Measurements from ENCODE around the gene PKNOX2. TPM values are rescaled to one million over a fixed set of nuclear protein-coding genes. Genes with fewer than 3 reads are reported as not detected.

Gene PKNOX2
- total RNA-seq, 1 experiment from 2014 or later: 3.7 TPM

GRCh38 chr11:125173556-125173955 lies 9.0 kb downstream of the PKNOX2 start:
- no peak overlapping the region for H3K4me3 Mint-ChIP-seq
- no peaks in the 10 kb centered on the region for H3K9me3 Mint-ChIP-seq
- ChIA-PET CTCF (interaction anchor here (0.9 kb wide), 1 partner anchor 31 kb away, joined by 3 read pairs; no protein-coding TSS in a partner anchor), POLR2A (interaction anchor here (0.6 kb wide), 1 partner anchor 26 kb away, joined by 3 read pairs; no protein-coding TSS in a partner anchor)
- H3K4me1 Mint-ChIP-seq: peaks cover 54% of the 10 kb centered on the region
- no peak overlapping the region for H3K27ac Mint-ChIP-seq
- H3K27me3 Mint-ChIP-seq (ENCODE audit: low read depth): peaks cover 50% of the 10 kb centered on the region
- no peaks in the 10 kb centered on the region for H3K36me3 Mint-ChIP-seq
- DNase-seq (ENCODE audit: low spot score): no peak
- TF ChIP-seq IRF1 (CRISPR knock-in tag; IDR thresholded peaks at IDR 0.05): no peak
- no peak for TF ChIP-seq ZNF416 (CRISPR knock-in tag; IDR thresholded peaks at IDR 0.05)
- TF ChIP-seq, protein P1, sequence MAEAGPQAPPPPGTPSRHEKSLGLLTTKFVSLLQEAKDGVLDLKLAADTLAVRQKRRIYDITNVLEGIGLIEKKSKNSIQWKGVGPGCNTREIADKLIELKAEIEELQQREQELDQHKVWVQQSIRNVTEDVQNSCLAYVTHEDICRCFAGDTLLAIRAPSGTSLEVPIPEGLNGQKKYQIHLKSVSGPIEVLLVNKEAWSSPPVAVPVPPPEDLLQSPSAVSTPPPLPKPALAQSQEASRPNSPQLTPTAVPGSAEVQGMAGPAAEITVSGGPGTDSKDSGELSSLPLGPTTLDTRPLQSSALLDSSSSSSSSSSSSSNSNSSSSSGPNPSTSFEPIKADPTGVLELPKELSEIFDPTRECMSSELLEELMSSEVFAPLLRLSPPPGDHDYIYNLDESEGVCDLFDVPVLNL (CRISPR knock-in tag; IDR thresholded peaks at IDR 0.05; ENCODE audit: borderline replicate concordance, low read depth): no peak
- TF ChIP-seq EMX1 (CRISPR knock-in tag; IDR thresholded peaks at IDR 0.05): no peak
- no peak for TF ChIP-seq SP1 (CRISPR knock-in tag; conservative IDR thresholded peaks at IDR 0.05)
- no peak for TF ChIP-seq JUN (CRISPR knock-in tag; IDR thresholded peaks at IDR 0.05)
- TF ChIP-seq CREB1 (CRISPR knock-in tag; IDR thresholded peaks at IDR 0.05): no peak
- TF ChIP-seq, protein P2, sequence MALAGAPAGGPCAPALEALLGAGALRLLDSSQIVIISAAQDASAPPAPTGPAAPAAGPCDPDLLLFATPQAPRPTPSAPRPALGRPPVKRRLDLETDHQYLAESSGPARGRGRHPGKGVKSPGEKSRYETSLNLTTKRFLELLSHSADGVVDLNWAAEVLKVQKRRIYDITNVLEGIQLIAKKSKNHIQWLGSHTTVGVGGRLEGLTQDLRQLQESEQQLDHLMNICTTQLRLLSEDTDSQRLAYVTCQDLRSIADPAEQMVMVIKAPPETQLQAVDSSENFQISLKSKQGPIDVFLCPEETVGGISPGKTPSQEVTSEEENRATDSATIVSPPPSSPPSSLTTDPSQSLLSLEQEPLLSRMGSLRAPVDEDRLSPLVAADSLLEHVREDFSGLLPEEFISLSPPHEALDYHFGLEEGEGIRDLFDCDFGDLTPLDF (CRISPR knock-in tag; IDR thresholded peaks at IDR 0.05): no peak
- TF ChIP-seq TP53 (CRISPR knock-in tag; IDR thresholded peaks at IDR 0.05): no peak
- no peak for TF ChIP-seq ZBTB21 (CRISPR knock-in tag; IDR thresholded peaks at IDR 0.05; ENCODE audit: borderline replicate concordance)
- TF ChIP-seq ZNF423 (CRISPR knock-in tag; IDR thresholded peaks at IDR 0.05): no peak
- TF ChIP-seq ZNF121 (CRISPR knock-in tag; IDR thresholded peaks at IDR 0.05): no peak
- no peak for TF ChIP-seq SOX15 (CRISPR knock-in tag; IDR thresholded peaks at IDR 0.05)
- no peak for TF ChIP-seq MAX (CRISPR knock-in tag; IDR thresholded peaks at IDR 0.05)
- TF ChIP-seq, protein P3, sequence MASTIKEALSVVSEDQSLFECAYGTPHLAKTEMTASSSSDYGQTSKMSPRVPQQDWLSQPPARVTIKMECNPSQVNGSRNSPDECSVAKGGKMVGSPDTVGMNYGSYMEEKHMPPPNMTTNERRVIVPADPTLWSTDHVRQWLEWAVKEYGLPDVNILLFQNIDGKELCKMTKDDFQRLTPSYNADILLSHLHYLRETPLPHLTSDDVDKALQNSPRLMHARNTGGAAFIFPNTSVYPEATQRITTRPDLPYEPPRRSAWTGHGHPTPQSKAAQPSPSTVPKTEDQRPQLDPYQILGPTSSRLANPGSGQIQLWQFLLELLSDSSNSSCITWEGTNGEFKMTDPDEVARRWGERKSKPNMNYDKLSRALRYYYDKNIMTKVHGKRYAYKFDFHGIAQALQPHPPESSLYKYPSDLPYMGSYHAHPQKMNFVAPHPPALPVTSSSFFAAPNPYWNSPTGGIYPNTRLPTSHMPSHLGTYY (CRISPR knock-in tag; IDR thresholded peaks at IDR 0.05): no peak
- TF ChIP-seq GABPB1 (CRISPR knock-in tag; IDR thresholded peaks at IDR 0.05): no peak
- no peak for TF ChIP-seq MYBL2 (CRISPR knock-in tag; IDR thresholded peaks at IDR 0.05)
- no peak for TF ChIP-seq ZNF138 (CRISPR knock-in tag; conservative IDR thresholded peaks at IDR 0.05)
- ATAC-seq: no peak

- ATAC-seq (no peak), DNase-seq (ENCODE audit: low spot score) (no peak)
- Mint-ChIP-seq H3K36me3 (no peaks in the 10 kb centered on the region), H3K4me3 (no peak overlapping the region), H3K27me3 (ENCODE audit: low read depth) (peaks cover 45% of the 10 kb centered on the region), H3K4me1 (peaks cover 51% of the 10 kb centered on the region), H3K9me3 (no peaks in the 10 kb centered on the region), H3K27ac (no peak overlapping the region)
- CTCF ChIA-PET: interaction anchor here (0.9 kb wide), 1 partner anchor 32 kb away, joined by 3 read pairs; no protein-coding TSS in a partner anchor
- POLR2A ChIA-PET: interaction anchor here (0.6 kb wide), 1 partner anchor 25 kb away, joined by 3 read pairs; no protein-coding TSS in a partner anchor
- TF ChIP-seq NFYB (CRISPR knock-in tag; conservative IDR thresholded peaks at IDR 0.05; ENCODE audit: low read depth) (no peak), MXD4 (CRISPR knock-in tag; IDR thresholded peaks at IDR 0.05; ENCODE audit: borderline replicate concordance) (no peak), NR1H2 (CRISPR knock-in tag; IDR thresholded peaks at IDR 0.05) (no peak), ELF4 (CRISPR knock-in tag; IDR thresholded peaks at IDR 0.05; ENCODE audit: low read depth) (no peak), STAT6 (CRISPR knock-in tag; conservative IDR thresholded peaks at IDR 0.05; ENCODE audit: low read depth) (no peak), ZNF138 (CRISPR knock-in tag; conservative IDR thresholded peaks at IDR 0.05) (no peak)
- TF ChIP-seq, protein P4, sequence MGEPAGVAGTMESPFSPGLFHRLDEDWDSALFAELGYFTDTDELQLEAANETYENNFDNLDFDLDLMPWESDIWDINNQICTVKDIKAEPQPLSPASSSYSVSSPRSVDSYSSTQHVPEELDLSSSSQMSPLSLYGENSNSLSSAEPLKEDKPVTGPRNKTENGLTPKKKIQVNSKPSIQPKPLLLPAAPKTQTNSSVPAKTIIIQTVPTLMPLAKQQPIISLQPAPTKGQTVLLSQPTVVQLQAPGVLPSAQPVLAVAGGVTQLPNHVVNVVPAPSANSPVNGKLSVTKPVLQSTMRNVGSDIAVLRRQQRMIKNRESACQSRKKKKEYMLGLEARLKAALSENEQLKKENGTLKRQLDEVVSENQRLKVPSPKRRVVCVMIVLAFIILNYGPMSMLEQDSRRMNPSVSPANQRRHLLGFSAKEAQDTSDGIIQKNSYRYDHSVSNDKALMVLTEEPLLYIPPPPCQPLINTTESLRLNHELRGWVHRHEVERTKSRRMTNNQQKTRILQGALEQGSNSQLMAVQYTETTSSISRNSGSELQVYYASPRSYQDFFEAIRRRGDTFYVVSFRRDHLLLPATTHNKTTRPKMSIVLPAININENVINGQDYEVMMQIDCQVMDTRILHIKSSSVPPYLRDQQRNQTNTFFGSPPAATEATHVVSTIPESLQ (CRISPR knock-in tag; IDR thresholded peaks at IDR 0.05): no peak
- TF ChIP-seq, protein P5, sequence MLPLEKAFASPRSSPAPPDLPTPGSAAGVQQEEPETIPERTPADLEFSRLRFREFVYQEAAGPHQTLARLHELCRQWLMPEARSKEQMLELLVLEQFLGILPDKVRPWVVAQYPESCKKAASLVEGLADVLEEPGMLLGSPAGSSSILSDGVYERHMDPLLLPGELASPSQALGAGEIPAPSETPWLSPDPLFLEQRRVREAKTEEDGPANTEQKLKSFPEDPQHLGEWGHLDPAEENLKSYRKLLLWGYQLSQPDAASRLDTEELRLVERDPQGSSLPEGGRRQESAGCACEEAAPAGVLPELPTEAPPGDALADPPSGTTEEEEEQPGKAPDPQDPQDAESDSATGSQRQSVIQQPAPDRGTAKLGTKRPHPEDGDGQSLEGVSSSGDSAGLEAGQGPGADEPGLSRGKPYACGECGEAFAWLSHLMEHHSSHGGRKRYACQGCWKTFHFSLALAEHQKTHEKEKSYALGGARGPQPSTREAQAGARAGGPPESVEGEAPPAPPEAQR (CRISPR knock-in tag; IDR thresholded peaks at IDR 0.05): no peak
- TF ChIP-seq, protein P6, sequence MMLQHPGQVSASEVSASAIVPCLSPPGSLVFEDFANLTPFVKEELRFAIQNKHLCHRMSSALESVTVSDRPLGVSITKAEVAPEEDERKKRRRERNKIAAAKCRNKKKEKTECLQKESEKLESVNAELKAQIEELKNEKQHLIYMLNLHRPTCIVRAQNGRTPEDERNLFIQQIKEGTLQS (CRISPR knock-in tag; conservative IDR thresholded peaks at IDR 0.05): no peak
Observed at GRCh38 chr11:125174057-125174456, 9.5 kb downstream of the PKNOX2 start.

Measured in WTC11 (cell line).